GM18505 (cell line): Measurements from ENCODE around the gene SERPINF2.

Source experiments
- ATAC-seq: cut with Tn5 transposase; IDR thresholded peaks from one replicate; pipeline ENCODE4 v1.9.1; 2021; ENCODE audit not compliant: unreplicated experiment
- POLR2A ChIP-seq: IDR thresholded peaks from 4 replicates; pipeline ENCODE4 v1.6.1; 2011; ENCODE audit warnings: borderline replicate concordance; ENCODE audit not compliant: insufficient read depth, insufficient read length; ENCODE audit errors: extremely low read depth

SERPINF2 gene

GRCh38 chr17:1724869-1725641, 17.6 kb upstream of the SERPINF2 start:
- no peak for TF ChIP-seq POLR2A
- no peak for ATAC-seq

- TF ChIP-seq POLR2A, result no peak
- ATAC-seq, result no peak
Observed at GRCh38 chr17:1725642-1726511, 16.8 kb upstream of the SERPINF2 start.

GRCh38 chr17:1726626-1727257, 15.9 kb upstream of the SERPINF2 start:
- no peak for TF ChIP-seq POLR2A
- no peak for ATAC-seq

GRCh38 chr17:1727258-1727789, 15.3 kb upstream of the SERPINF2 start:
- TF ChIP-seq POLR2A, result no peak
- ATAC-seq, result no peak

- no peak for TF ChIP-seq POLR2A
- no peak for ATAC-seq
Observed at GRCh38 chr17:1727876-1728630, 14.6 kb upstream of the SERPINF2 start.

GRCh38 chr17:1729966-1730325, 12.7 kb upstream of the SERPINF2 start:
- no peak for ATAC-seq

GRCh38 chr17:1730326-1731193, 12.1 kb upstream of the SERPINF2 start:
- ATAC-seq, result no peak

More at GRCh38 chr17:1729966-1730325, 12.7 kb upstream of the SERPINF2 start:
- no peak for TF ChIP-seq POLR2A

GRCh38 chr17:1731194-1731506, 11.5 kb upstream of the SERPINF2 start:
- no peak for TF ChIP-seq POLR2A
- ATAC-seq, result no peak

More at GRCh38 chr17:1730326-1731193, 12.1 kb upstream of the SERPINF2 start:
- TF ChIP-seq POLR2A, result no peak

GRCh38 chr17:1732241-1732832, 10.3 kb upstream of the SERPINF2 start:
- TF ChIP-seq POLR2A, result no peak
- no peak for ATAC-seq

GRCh38 chr17:1732833-1733321, 9.8 kb upstream of the SERPINF2 start:
- no peak for TF ChIP-seq POLR2A
- ATAC-seq, result no peak

- TF ChIP-seq POLR2A, result no peak
- no peak for ATAC-seq
Observed at GRCh38 chr17:1733759-1734158, 8.9 kb upstream of the SERPINF2 start.

- ATAC-seq, result no peak
- no peak for TF ChIP-seq POLR2A
Observed at GRCh38 chr17:1735418-1735817, 7.3 kb upstream of the SERPINF2 start.

GRCh38 chr17:1735834-1736347, 6.8 kb upstream of the SERPINF2 start:
- no peak for TF ChIP-seq POLR2A
- no peak for ATAC-seq
